CD4-positive, CD25-positive, alpha-beta regulatory T cell (primary cell): ENCODE measurements around the gene FGF8. TPM values are rescaled to one million over a fixed set of nuclear protein-coding genes. Genes with fewer than 3 reads are reported as not detected.

Experiments
- ATAC-seq, 2 donors: fragments of 150-1000 bp; cut with Tn5 transposase; one replicate each; pipeline ENCODE4 v1.10.0; 2021; ENCODE audit warnings: low read depth in 2 of 2, moderate number of reproducible peaks in 2 of 2, moderate library complexity in 1 of 2
- DNase-seq, 3 donors: peaks; one replicate each; pipeline versions ENCODE4 v3.0.0 to v3.0.0-alpha.2; 2012 to 2022; ENCODE audit warnings: mixed read lengths in 1 of 3
- H3K27ac ChIP-seq: one replicate; pipeline ENCODE4 v1.7.0; 2013; ENCODE audit warnings: mild to moderate bottlenecking, low read length; ENCODE audit not compliant: insufficient read depth, poor library complexity, severe bottlenecking
- H3K27me3 ChIP-seq: one replicate; pipeline ENCODE4 v1.7.0; 2013; ENCODE audit warnings: low read length; ENCODE audit not compliant: control insufficient read depth, insufficient read depth
- H3K36me3 ChIP-seq: one replicate; pipeline ENCODE4 v1.7.0; 2013; ENCODE audit warnings: mild to moderate bottlenecking, low read length, moderate library complexity; ENCODE audit not compliant: control insufficient read depth, insufficient read depth
- H3K4me1 ChIP-seq: 2 replicates; pipeline ENCODE4 v1.7.0; 2013; ENCODE audit warnings: mild to moderate bottlenecking, low read length; ENCODE audit not compliant: insufficient read depth, control insufficient read depth, poor library complexity, severe bottlenecking
- H3K4me3 ChIP-seq: one replicate; pipeline ENCODE4 v1.7.0; 2013; ENCODE audit warnings: low read depth, mild to moderate bottlenecking, low read length, moderate library complexity
- H3K9me3 ChIP-seq, 2 experiments: 1 replicate in 1 of 2; 2 replicates in 1 of 2; pipeline ENCODE4 v1.7.0; 2013; ENCODE audit warnings: low read length in 2 of 2, mild to moderate bottlenecking in 1 of 2, moderate library complexity in 1 of 2; ENCODE audit not compliant: control insufficient read depth in 2 of 2
- H3K27ac Mint-ChIP-seq, 3 donors: one replicate each; pipeline ENCODE4 v1.8.0; 2020 to 2022; ENCODE audit warnings: mild to moderate bottlenecking in 3 of 3, mixed read lengths in 3 of 3, moderate library complexity in 2 of 3
- H3K27me3 Mint-ChIP-seq: one replicate; pipeline ENCODE4 v1.8.0; 2022; ENCODE audit warnings: mild to moderate bottlenecking, mixed read lengths
- H3K36me3 Mint-ChIP-seq: one replicate; pipeline ENCODE4 v1.8.0; 2020; ENCODE audit warnings: mixed read lengths
- H3K4me1 Mint-ChIP-seq, 4 donors: one replicate each; pipeline ENCODE4 v1.8.0; 2020 to 2022; ENCODE audit warnings: mixed read lengths in 4 of 4, mild to moderate bottlenecking in 1 of 4
- H3K4me3 Mint-ChIP-seq, 4 donors: one replicate each; pipeline ENCODE4 v1.8.0; 2020 to 2022; ENCODE audit warnings: mild to moderate bottlenecking in 4 of 4, mixed read lengths in 4 of 4, moderate library complexity in 3 of 4
- H3K9me3 Mint-ChIP-seq, 7 donors: one replicate each; pipeline ENCODE4 v1.8.0; 2020 to 2022; ENCODE audit warnings: mixed read lengths in 7 of 7, mild to moderate bottlenecking in 3 of 7, moderate library complexity in 2 of 7
- polyA plus RNA-seq, 4 donors: library from polyadenylated mRNA; unstranded; fragments of 300-500 nt; fragmentation: Illumina TruSeq; gene quantifications; one replicate each; pipeline ENCODE4 v1.2.3, GENCODE V29; 2021
- total RNA-seq: library from RNA; stranded (reverse); gene quantifications from one replicate; pipeline ENCODE4 v1.2.3, GENCODE V29; 2022

The FGF8 gene
- total and polyA plus RNA-seq, 5 donors from 2014 or later: not detected

- H3K4me3 Mint-ChIP-seq: peak overlapping the region in 1 of 4 donors; percentile 32
- H3K27me3 Mint-ChIP-seq: peaks cover 62% of the 10 kb centered on the region
- no peak overlapping the region for H3K27ac Mint-ChIP-seq
- DNase-seq (no peak), ATAC-seq (no peak)
- Histone ChIP-seq H3K36me3 (no peaks in the 10 kb centered on the region), H3K27ac (no peak overlapping the region), H3K4me1 (peaks cover 15% of the 10 kb centered on the region), H3K9me3 (no peaks in the 10 kb centered on the region), H3K4me3 (no peak overlapping the region), H3K27me3 (peaks cover 10% of the 10 kb centered on the region)
- no peaks in the 10 kb centered on the region for H3K9me3 Mint-ChIP-seq
- no peaks in the 10 kb centered on the region for H3K36me3 Mint-ChIP-seq
- H3K4me1 Mint-ChIP-seq: peaks cover 0 to 21% (median 6%) of the 10 kb centered on the region in 4 donors
Observed at GRCh38 chr10:101771380-101771779, 4.5 kb downstream of the FGF8 start.

- ATAC-seq: no peak
- Mint-ChIP-seq H3K4me3 (no peak overlapping the region), H3K9me3 (no peaks in the 10 kb centered on the region), H3K4me1 (peaks cover 0 to 21% (median 6%) of the 10 kb centered on the region in 4 donors), H3K27ac (no peak overlapping the region), H3K36me3 (no peaks in the 10 kb centered on the region), H3K27me3 (peaks cover 70% of the 10 kb centered on the region)
- no peak for DNase-seq
- H3K4me3 ChIP-seq: no peak overlapping the region
- H3K4me1 ChIP-seq: peaks cover 12% of the 10 kb centered on the region
- peaks cover 14% of the 10 kb centered on the region for H3K27me3 ChIP-seq
- H3K27ac ChIP-seq: no peak overlapping the region
- no peaks in the 10 kb centered on the region for H3K9me3 ChIP-seq
- H3K36me3 ChIP-seq: no peaks in the 10 kb centered on the region
Observed at GRCh38 chr10:101770331-101771215, 5.3 kb downstream of the FGF8 start.

GRCh38 chr10:101769541-101770180, 6.3 kb downstream of the FGF8 start:
- Mint-ChIP-seq H3K4me1 (peaks cover 0 to 14% (median 6%) of the 10 kb centered on the region in 4 donors), H3K9me3 (no peaks in the 10 kb centered on the region), H3K36me3 (no peaks in the 10 kb centered on the region), H3K27me3 (peaks cover 70% of the 10 kb centered on the region), H3K27ac (no peak overlapping the region), H3K4me3 (no peak overlapping the region)
- H3K27ac ChIP-seq: no peak overlapping the region
- peaks cover 14% of the 10 kb centered on the region for H3K27me3 ChIP-seq
- peaks cover 3% of the 10 kb centered on the region for H3K4me1 ChIP-seq
- no peak for ATAC-seq
- no peak overlapping the region for H3K4me3 ChIP-seq
- no peaks in the 10 kb centered on the region for H3K9me3 ChIP-seq
- H3K36me3 ChIP-seq: no peaks in the 10 kb centered on the region
- no peak for DNase-seq

GRCh38 chr10:101768791-101769170, 7.1 kb downstream of the FGF8 start:
- H3K27ac ChIP-seq: no peak overlapping the region
- no peak for DNase-seq
- Mint-ChIP-seq H3K4me1 (peaks cover 0 to 8% (median 3%) of the 10 kb centered on the region in 4 donors), H3K36me3 (no peaks in the 10 kb centered on the region), H3K27me3 (peaks cover 63% of the 10 kb centered on the region), H3K4me3 (no peak overlapping the region), H3K27ac (no peak overlapping the region), H3K9me3 (no peaks in the 10 kb centered on the region)
- no peaks in the 10 kb centered on the region for H3K9me3 ChIP-seq
- no peaks in the 10 kb centered on the region for H3K4me1 ChIP-seq
- H3K27me3 ChIP-seq: peaks cover 14% of the 10 kb centered on the region
- no peak overlapping the region for H3K4me3 ChIP-seq
- ATAC-seq: no peak
- H3K36me3 ChIP-seq: no peaks in the 10 kb centered on the region

- no peak for ATAC-seq
- H3K9me3 ChIP-seq: no peaks in the 10 kb centered on the region
- H3K27ac ChIP-seq: no peak overlapping the region
- H3K4me3 Mint-ChIP-seq: no peak overlapping the region
- H3K4me1 Mint-ChIP-seq: peaks cover 0 to 5% (median 0%) of the 10 kb centered on the region in 4 donors
- H3K4me1 ChIP-seq: no peaks in the 10 kb centered on the region
- DNase-seq: no peak
- H3K9me3 Mint-ChIP-seq: no peaks in the 10 kb centered on the region
- H3K27ac Mint-ChIP-seq: no peak overlapping the region
- no peak overlapping the region for H3K4me3 ChIP-seq
- H3K27me3 ChIP-seq: peaks cover 14% of the 10 kb centered on the region
- no peaks in the 10 kb centered on the region for H3K36me3 ChIP-seq
- peaks cover 63% of the 10 kb centered on the region for H3K27me3 Mint-ChIP-seq
- H3K36me3 Mint-ChIP-seq: no peaks in the 10 kb centered on the region
Observed at GRCh38 chr10:101767966-101768790, 7.7 kb downstream of the FGF8 start.

GRCh38 chr10:101767600-101767945, 8.3 kb downstream of the FGF8 start:
- no peak for DNase-seq
- H3K27me3 Mint-ChIP-seq: peaks cover 60% of the 10 kb centered on the region
- H3K9me3 ChIP-seq: no peaks in the 10 kb centered on the region
- H3K36me3 ChIP-seq: no peaks in the 10 kb centered on the region
- H3K4me3 ChIP-seq: no peak overlapping the region
- H3K4me1 Mint-ChIP-seq: peaks cover 0 to 5% (median 0%) of the 10 kb centered on the region in 4 donors
- no peak overlapping the region for H3K27ac Mint-ChIP-seq
- no peak overlapping the region for H3K4me3 Mint-ChIP-seq
- H3K9me3 Mint-ChIP-seq: no peaks in the 10 kb centered on the region
- peaks cover 10% of the 10 kb centered on the region for H3K27me3 ChIP-seq
- ATAC-seq: no peak
- no peak overlapping the region for H3K27ac ChIP-seq
- H3K4me1 ChIP-seq: no peaks in the 10 kb centered on the region
- no peaks in the 10 kb centered on the region for H3K36me3 Mint-ChIP-seq

GRCh38 chr10:101766753-101767599, 8.9 kb downstream of the FGF8 start:
- no peaks in the 10 kb centered on the region for H3K36me3 ChIP-seq
- ATAC-seq (no peak), DNase-seq (no peak)
- no peaks in the 10 kb centered on the region for H3K4me1 ChIP-seq
- no peak overlapping the region for H3K4me3 ChIP-seq
- Mint-ChIP-seq H3K9me3 (no peaks in the 10 kb centered on the region), H3K4me1 (peaks cover 0 to 5% (median 0%) of the 10 kb centered on the region in 4 donors), H3K36me3 (no peaks in the 10 kb centered on the region), H3K27me3 (peaks cover 56% of the 10 kb centered on the region), H3K4me3 (no peak overlapping the region), H3K27ac (no peak overlapping the region)
- H3K27ac ChIP-seq: no peak overlapping the region
- H3K27me3 ChIP-seq: peaks cover 4% of the 10 kb centered on the region
- no peaks in the 10 kb centered on the region for H3K9me3 ChIP-seq
